Ishikawa (cell line): ENCODE data around the gene THAP6.

Experiments used
- CEBPB ChIP-seq: IDR thresholded peaks from 2 replicates; pipeline ENCODE4 v1.6.1; 2012
- CREB1 ChIP-seq: IDR thresholded peaks from 2 replicates; pipeline ENCODE4 v1.6.1; 2012; ENCODE audit warnings: low read depth
- EGR1 ChIP-seq: IDR thresholded peaks from 2 replicates; pipeline ENCODE4 v1.6.1; 2012
- EP300 ChIP-seq: IDR thresholded peaks from 2 replicates; pipeline ENCODE4 v1.6.1; 2012; ENCODE audit warnings: borderline replicate concordance
- FOXM1 ChIP-seq: IDR thresholded peaks from 2 replicates; pipeline ENCODE4 v1.6.1; 2012; ENCODE audit warnings: low read depth, borderline replicate concordance
- NFIC ChIP-seq: IDR thresholded peaks from 2 replicates; pipeline ENCODE4 v1.6.1; 2012
- RAD21 ChIP-seq: IDR thresholded peaks from 2 replicates; pipeline ENCODE4 v1.6.1; 2012; ENCODE audit warnings: low read depth
- TAF1 ChIP-seq: IDR thresholded peaks from 2 replicates; pipeline ENCODE4 v1.6.1; 2012; ENCODE audit warnings: low read depth, mild to moderate bottlenecking
- TCF12 ChIP-seq: IDR thresholded peaks from 2 replicates; pipeline ENCODE4 v1.6.1; 2012; ENCODE audit warnings: low read depth
- TEAD4 ChIP-seq: IDR thresholded peaks from 2 replicates; pipeline ENCODE4 v1.6.1; 2012
- USF1 ChIP-seq: IDR thresholded peaks from 2 replicates; pipeline ENCODE4 v1.6.1; 2012
- ZBTB7A ChIP-seq: IDR thresholded peaks from 2 replicates; pipeline ENCODE4 v1.6.1; 2012; ENCODE audit warnings: low read depth
- TF ChIP-seq, protein P1 (sequence below): IDR thresholded peaks from 2 replicates; pipeline ENCODE4 v1.6.1; 2012
- TF ChIP-seq, protein P2 (sequence below): IDR thresholded peaks from 2 replicates; pipeline ENCODE4 v1.6.1; 2012; ENCODE audit warnings: low read depth, mild to moderate bottlenecking

The THAP6 gene

GRCh38 chr4:75498041-75498440 is 16.2 kb upstream of the THAP6 start:
- TF ChIP-seq ZBTB7A: no peak
- no peak for TF ChIP-seq EGR1
- TF ChIP-seq, protein P1, sequence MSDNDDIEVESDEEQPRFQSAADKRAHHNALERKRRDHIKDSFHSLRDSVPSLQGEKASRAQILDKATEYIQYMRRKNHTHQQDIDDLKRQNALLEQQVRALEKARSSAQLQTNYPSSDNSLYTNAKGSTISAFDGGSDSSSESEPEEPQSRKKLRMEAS: no peak
- TF ChIP-seq, protein P2, sequence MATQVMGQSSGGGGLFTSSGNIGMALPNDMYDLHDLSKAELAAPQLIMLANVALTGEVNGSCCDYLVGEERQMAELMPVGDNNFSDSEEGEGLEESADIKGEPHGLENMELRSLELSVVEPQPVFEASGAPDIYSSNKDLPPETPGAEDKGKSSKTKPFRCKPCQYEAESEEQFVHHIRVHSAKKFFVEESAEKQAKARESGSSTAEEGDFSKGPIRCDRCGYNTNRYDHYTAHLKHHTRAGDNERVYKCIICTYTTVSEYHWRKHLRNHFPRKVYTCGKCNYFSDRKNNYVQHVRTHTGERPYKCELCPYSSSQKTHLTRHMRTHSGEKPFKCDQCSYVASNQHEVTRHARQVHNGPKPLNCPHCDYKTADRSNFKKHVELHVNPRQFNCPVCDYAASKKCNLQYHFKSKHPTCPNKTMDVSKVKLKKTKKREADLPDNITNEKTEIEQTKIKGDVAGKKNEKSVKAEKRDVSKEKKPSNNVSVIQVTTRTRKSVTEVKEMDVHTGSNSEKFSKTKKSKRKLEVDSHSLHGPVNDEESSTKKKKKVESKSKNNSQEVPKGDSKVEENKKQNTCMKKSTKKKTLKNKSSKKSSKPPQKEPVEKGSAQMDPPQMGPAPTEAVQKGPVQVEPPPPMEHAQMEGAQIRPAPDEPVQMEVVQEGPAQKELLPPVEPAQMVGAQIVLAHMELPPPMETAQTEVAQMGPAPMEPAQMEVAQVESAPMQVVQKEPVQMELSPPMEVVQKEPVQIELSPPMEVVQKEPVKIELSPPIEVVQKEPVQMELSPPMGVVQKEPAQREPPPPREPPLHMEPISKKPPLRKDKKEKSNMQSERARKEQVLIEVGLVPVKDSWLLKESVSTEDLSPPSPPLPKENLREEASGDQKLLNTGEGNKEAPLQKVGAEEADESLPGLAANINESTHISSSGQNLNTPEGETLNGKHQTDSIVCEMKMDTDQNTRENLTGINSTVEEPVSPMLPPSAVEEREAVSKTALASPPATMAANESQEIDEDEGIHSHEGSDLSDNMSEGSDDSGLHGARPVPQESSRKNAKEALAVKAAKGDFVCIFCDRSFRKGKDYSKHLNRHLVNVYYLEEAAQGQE: no peak
- no peak for TF ChIP-seq CREB1
- TF ChIP-seq CEBPB: no peak
- no peak for TF ChIP-seq EP300
- no peak for TF ChIP-seq TAF1
- no peak for TF ChIP-seq TCF12
- TF ChIP-seq USF1: no peak
- TF ChIP-seq FOXM1: no peak
- no peak for TF ChIP-seq NFIC

DNA sequence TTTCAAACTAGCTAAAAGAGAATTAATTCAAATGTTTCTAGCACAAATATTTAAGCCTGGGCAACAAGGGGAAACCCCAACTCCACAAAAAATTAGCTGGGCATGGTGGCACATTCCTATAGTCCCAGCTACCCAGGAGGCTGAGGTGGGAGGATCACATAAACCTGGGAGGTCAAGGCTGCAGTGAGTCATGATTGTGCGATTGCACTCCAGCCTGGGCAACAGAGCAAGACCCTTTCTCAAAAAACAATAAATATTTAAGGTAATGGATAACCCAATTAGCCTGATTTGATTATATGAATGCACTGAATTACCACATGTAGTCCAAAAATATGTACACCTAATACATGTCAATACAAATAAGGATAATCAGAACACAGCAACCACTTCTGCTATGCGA is 14.4 kb upstream of the THAP6 start:
- no peak for TF ChIP-seq TAF1
- no peak for TF ChIP-seq ZBTB7A
- TF ChIP-seq USF1: no peak
- TF ChIP-seq FOXM1: no peak
- TF ChIP-seq, protein P1: no peak
- TF ChIP-seq, protein P2: no peak
- TF ChIP-seq EP300: no peak
- TF ChIP-seq CREB1: no peak

GRCh38 chr4:75502671-75503070 is 11.6 kb upstream of the THAP6 start:
- TF ChIP-seq EGR1: no peak
- no peak for TF ChIP-seq RAD21
- no peak for TF ChIP-seq TEAD4
- TF ChIP-seq, protein P2: no peak

GRCh38 chr4:75505630-75506029 is 8.6 kb upstream of the THAP6 start:
- TF ChIP-seq RAD21: no peak
- TF ChIP-seq USF1: no peak
- TF ChIP-seq, protein P1: no peak
- no peak for TF ChIP-seq TCF12
- no peak for TF ChIP-seq NFIC
- TF ChIP-seq EP300: no peak
- no peak for TF ChIP-seq EGR1
- no peak for TF ChIP-seq CEBPB
- TF ChIP-seq TAF1: no peak
- TF ChIP-seq CREB1: no peak
- no peak for TF ChIP-seq FOXM1
- TF ChIP-seq TEAD4: no peak
- TF ChIP-seq ZBTB7A: no peak
- TF ChIP-seq, protein P2: no peak
